H1 (cell line): Measurements from ENCODE around the gene MUSTN1. TPM values are rescaled to one million over a fixed set of nuclear protein-coding genes. Genes with fewer than 3 reads are reported as not detected.

Experiments
- CTCF ChIA-PET: fragments of 300-600 bp; sonication (Branson Sonifier 250); formaldehyde crosslinking; loops from one replicate; lab custom pipeline; 2021; ENCODE audit not compliant: partially characterized antibody; lab: Charles Lee
- POLR2A ChIA-PET: fragments of 300-600 bp; sonication (Branson Sonifier 250); formaldehyde crosslinking; loops from one replicate; lab custom pipeline; 2021; ENCODE audit warnings: inconsistent platforms; ENCODE audit not compliant: partially characterized antibody; lab: Charles Lee
- DNase-seq, 2 experiments: peaks; one replicate each; pipeline versions ENCODE4 v3.0.0 to v3.0.0-alpha.2; 2010 to 2022; ENCODE audit warnings: low spot score in 2 of 2, low read depth in 1 of 2, mixed read lengths in 1 of 2
- FAIRE-seq: peaks from 2 replicates; lab custom pipeline; 2011; peaks lifted over from hg19 to GRCh38; lab: Jason Lieb, UNC
- H2AFZ ChIP-seq: 2 replicates; pipeline ENCODE4 v1.8.1; 2012; ENCODE audit warnings: low read length, inconsistent platforms
- H2AK5ac ChIP-seq: 2 replicates; pipeline ENCODE4 v1.6.1; 2013; ENCODE audit warnings: low read depth, low read length
- H2BK120ac ChIP-seq: replicated peaks from 2 replicates; pipeline ENCODE3; 2013; ENCODE audit warnings: low read depth, low read length, inconsistent platforms
- H2BK12ac ChIP-seq: 2 replicates; pipeline ENCODE4 v1.6.1; 2013; ENCODE audit warnings: low read depth, low read length
- H2BK15ac ChIP-seq: 2 replicates; pipeline ENCODE4 v1.6.1; 2013; ENCODE audit warnings: low read length
- H2BK20ac ChIP-seq: 2 replicates; pipeline ENCODE4 v1.6.1; 2013; ENCODE audit warnings: low read length
- H2BK5ac ChIP-seq: 2 replicates; pipeline ENCODE4 v1.6.1; 2013; ENCODE audit warnings: low read depth, low read length
- H3K14ac ChIP-seq: 2 replicates; pipeline ENCODE4 v1.6.1; 2013; ENCODE audit warnings: inconsistent platforms; ENCODE audit not compliant: insufficient read length
- H3K18ac ChIP-seq: 2 replicates; pipeline ENCODE4 v1.6.1; 2013; ENCODE audit warnings: low read length; ENCODE audit errors: extremely low read depth
- H3K23ac ChIP-seq: 2 replicates; pipeline ENCODE4 v1.6.1; 2013; ENCODE audit warnings: inconsistent platforms; ENCODE audit not compliant: insufficient read length
- H3K23me2 ChIP-seq: 2 replicates; pipeline ENCODE4 v1.6.1; 2013; ENCODE audit warnings: low read depth, low read length
- H3K27ac ChIP-seq: 2 replicates; pipeline ENCODE4 v1.6.1; 2011; ENCODE audit warnings: low read depth, low read length, inconsistent platforms
- H3K27me3 ChIP-seq, 4 experiments: replicated peaks in 1 of 4; 1 replicate in 1 of 4; 2 replicates in 3 of 4; pipeline versions ENCODE4 v1.6.1 to v1.8.1; 2011 to 2013; ENCODE audit warnings: low read length in 3 of 4, mild to moderate bottlenecking in 3 of 4, inconsistent platforms in 2 of 4, mixed read lengths in 2 of 4, moderate library complexity in 1 of 4; ENCODE audit not compliant: control insufficient read depth in 3 of 4, insufficient read depth in 3 of 4; ENCODE audit errors: extremely low read depth in 1 of 4
- H3K36me3 ChIP-seq, 4 experiments: 2 replicates each; pipeline versions ENCODE4 v1.6.1 to v1.8.1; 2011 to 2013; ENCODE audit warnings: mild to moderate bottlenecking in 4 of 4, low read length in 3 of 4, moderate library complexity in 2 of 4, control low read depth in 1 of 4, inconsistent platforms in 1 of 4; ENCODE audit not compliant: insufficient read depth in 4 of 4, control insufficient read depth in 2 of 4
- H3K4ac ChIP-seq: replicated peaks from 2 replicates; pipeline ENCODE3; 2013; ENCODE audit warnings: low read length, low read depth, mixed read lengths, inconsistent platforms; ENCODE audit not compliant: insufficient read length
- H3K4me1 ChIP-seq, 4 experiments: replicated peaks in 1 of 4; 1 replicate in 1 of 4; 2 replicates in 3 of 4; pipeline versions ENCODE4 v1.6.1 to v1.8.1; 2011 to 2013; ENCODE audit warnings: low read length in 3 of 4, inconsistent platforms in 2 of 4, mixed read lengths in 1 of 4; ENCODE audit not compliant: insufficient read depth in 4 of 4, control insufficient read depth in 3 of 4
- H3K4me2 ChIP-seq, 2 experiments: 2 replicates each; pipeline versions ENCODE4 v1.6.1 to v1.8.1; 2011 to 2013; ENCODE audit warnings: low read depth in 2 of 2, low read length in 2 of 2, control low read depth in 1 of 2, inconsistent platforms in 1 of 2, mild to moderate bottlenecking in 1 of 2; ENCODE audit not compliant: insufficient read depth in 1 of 2
- H3K4me3 ChIP-seq, 4 experiments: fragments of 200-600, 300-600 bp in 1 of 4; sonication (generic), shearing (Covaris generic), sonication (Bioruptor Twin) in 1 of 4; 2 replicates each; pipeline versions ENCODE4 v1.5.1 to v1.8.1; 2011 to 2016; ENCODE audit warnings: low read length in 4 of 4, low read depth in 3 of 4, control low read depth in 2 of 4, inconsistent platforms in 2 of 4, mild to moderate bottlenecking in 2 of 4, mixed read lengths in 1 of 4, moderate library complexity in 1 of 4; ENCODE audit not compliant: insufficient read depth in 2 of 4; ENCODE audit errors: extremely low read depth in 1 of 4
- H3K56ac ChIP-seq: replicated peaks from 2 replicates; pipeline ENCODE3; 2013; ENCODE audit warnings: low read depth, mild to moderate bottlenecking, mixed read lengths, low read length, inconsistent platforms; ENCODE audit not compliant: insufficient read length
- H3K79me1 ChIP-seq: 2 replicates; pipeline ENCODE4 v1.6.1; 2013; ENCODE audit warnings: low read depth, low read length, control low read depth
- H3K79me2 ChIP-seq, 2 experiments: 2 replicates each; pipeline versions ENCODE4 v1.6.1 to v1.8.1; 2012 to 2013; ENCODE audit warnings: low read length in 2 of 2, mild to moderate bottlenecking in 2 of 2, inconsistent platforms in 1 of 2; ENCODE audit not compliant: insufficient read depth in 2 of 2, control insufficient read depth in 1 of 2
- H3K9ac ChIP-seq, 4 experiments: replicated peaks in 1 of 4; 1 replicate in 1 of 4; 2 replicates in 3 of 4; pipeline versions ENCODE4 v1.6.1 to v1.8.1; 2011 to 2013; ENCODE audit warnings: low read depth in 3 of 4, low read length in 3 of 4, control low read depth in 2 of 4, mild to moderate bottlenecking in 2 of 4, moderate library complexity in 2 of 4, inconsistent platforms in 1 of 4; ENCODE audit errors: extremely low read depth in 1 of 4
- H3K9me3 ChIP-seq, 2 experiments: 2 replicates each; pipeline versions ENCODE4 v1.6.1 to v1.8.1; 2012 to 2013; ENCODE audit warnings: mild to moderate bottlenecking in 2 of 2, moderate library complexity in 2 of 2, control low read depth in 1 of 2, inconsistent platforms in 1 of 2, low read depth in 1 of 2, low read length in 1 of 2, mixed read lengths in 1 of 2; ENCODE audit not compliant: insufficient read depth in 2 of 2
- H4K20me1 ChIP-seq, 2 experiments: replicated peaks in 1 of 2; 2 replicates each; pipeline versions ENCODE3 to v1.8.1; 2011 to 2013; ENCODE audit warnings: inconsistent platforms in 2 of 2, low read length in 2 of 2, mild to moderate bottlenecking in 1 of 2; ENCODE audit not compliant: insufficient read depth in 2 of 2, control insufficient read depth in 1 of 2
- H4K5ac ChIP-seq: 2 replicates; pipeline ENCODE4 v1.6.1; 2013; ENCODE audit warnings: low read length, low read depth, mixed read lengths, inconsistent platforms; ENCODE audit not compliant: insufficient read length
- H4K8ac ChIP-seq: 2 replicates; pipeline ENCODE4 v1.8.0; 2013; ENCODE audit warnings: mild to moderate bottlenecking, moderate library complexity, low read length, inconsistent platforms; ENCODE audit not compliant: insufficient read depth; ENCODE audit errors: extremely low read depth
- H4K91ac ChIP-seq: replicated peaks from 2 replicates; pipeline ENCODE3; 2013; ENCODE audit warnings: low read length, mixed read lengths, inconsistent platforms; ENCODE audit not compliant: insufficient read length
- EGR1 ChIP-seq: IDR thresholded peaks from 2 replicates; pipeline ENCODE4 v1.6.1; 2011; ENCODE audit warnings: low read depth, low read length, borderline replicate concordance
- GABPA ChIP-seq: IDR thresholded peaks from 2 replicates; pipeline ENCODE4 v1.6.1; 2011; ENCODE audit warnings: mild to moderate bottlenecking, low read length, moderate library complexity, borderline replicate concordance; ENCODE audit not compliant: insufficient read depth
- RAD21 ChIP-seq, 2 experiments: IDR thresholded peaks in 1 of 2; conservative IDR thresholded peaks in 1 of 2; 2 replicates each; pipeline ENCODE4 v1.6.1; 2011; ENCODE audit warnings: low read depth in 2 of 2, low read length in 2 of 2, improper control_type of control experiment in 1 of 2, inconsistent platforms in 1 of 2, mild to moderate bottlenecking in 1 of 2, moderate library complexity in 1 of 2
- RXRA ChIP-seq: IDR thresholded peaks from 2 replicates; pipeline ENCODE4 v1.6.1; 2011; ENCODE audit warnings: low read depth, mild to moderate bottlenecking, low read length, moderate library complexity; ENCODE audit not compliant: insufficient read depth
- SUZ12 ChIP-seq: fragments of 200-600 bp; sonication (generic); IDR thresholded peaks from 2 replicates; pipeline ENCODE4 v1.6.1; 2012; ENCODE audit warnings: mild to moderate bottlenecking, inconsistent platforms, low read length, moderate library complexity, mixed read lengths
- WGBS, 2 experiments: shearing (Covaris generic) in 1 of 2; methylation state at CpG; one replicate each; pipeline versions ENCODE4 v1.1.6 to v1.1.7; 2013 to 2015; ENCODE audit warnings: low lambda C conversion rate in 2 of 2, mixed read lengths in 2 of 2, inconsistent platforms in 1 of 2, low coverage in 1 of 2, missing lambda C conversion rate in 1 of 2; ENCODE audit not compliant: insufficient replicate concordance in 2 of 2, insufficient coverage in 1 of 2, insufficient read length in 1 of 2; ENCODE audit errors: extremely low coverage in 1 of 2, missing lambda C conversion rate in 1 of 2; 5-methylcytosine and 5-hydroxymethylcytosine counted together
- polyA plus RNA-seq, 7 experiments: library from polyadenylated mRNA; depleted of rRNA in 3 of 7; stranded (reverse) in 5 of 7; unstranded in 2 of 7; fragments of >200 nt in 5 of 7; fragments of 200-250 nt in 2 of 7; gene quantifications; 1 replicate in 5 of 7; 2 replicates in 1 of 7; 4 replicates in 1 of 7; pipeline versions ENCODE4 v1.2.1 to v1.2.3, GENCODE V29; 2011 to 2013; ENCODE audit warnings: missing spikeins in 2 of 7, mixed read lengths in 2 of 7
- total RNA-seq: library from RNA; stranded (reverse); fragmentation: NEBNext Ultra II Directional; extraction: Animal tissue kit (Norgen Biotek cat#: 25700); gene quantifications from 2 replicates; pipeline ENCODE4 v1.2.1, GENCODE V29; 2021
- TF ChIP-seq, protein P1 (sequence below), 3 experiments: IDR thresholded peaks; 1 replicate in 2 of 3; 2 replicates in 1 of 3; pipeline versions ENCODE4 v1.5.1 to v1.6.1; 2011; ENCODE audit warnings: low read length in 3 of 3, mild to moderate bottlenecking in 3 of 3, inconsistent platforms in 2 of 3, low read depth in 1 of 3, moderate library complexity in 1 of 3; ENCODE audit not compliant: insufficient read depth in 1 of 3; ENCODE audit errors: control extremely low read depth in 1 of 3

MUSTN1 gene
- total and polyA plus RNA-seq, 2 of the 8 experiments (the other 6 are each of a cell fraction or from before 2014, with no cell fraction given) = 1.1 to 2.4 TPM

DNA sequence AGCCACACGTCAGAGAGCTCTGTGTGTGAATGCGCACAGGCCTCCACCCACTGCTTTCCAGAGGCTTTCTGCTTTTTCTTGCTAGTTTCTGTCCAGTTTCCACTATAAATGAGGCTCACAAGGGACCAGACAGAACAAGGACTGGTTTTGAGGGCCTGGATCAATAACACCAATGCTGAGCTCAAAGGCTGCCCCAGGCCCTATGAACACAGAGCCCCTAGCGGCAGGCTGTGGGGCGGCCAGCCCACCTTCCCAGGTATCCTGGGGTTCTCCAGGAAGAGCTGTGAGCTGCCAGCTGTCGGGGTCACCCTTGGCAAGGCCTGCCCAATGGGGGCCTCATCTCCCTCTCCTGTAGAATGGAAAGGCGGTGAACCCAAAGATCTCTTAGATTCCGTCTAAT lies 42.4 kb downstream of the MUSTN1 start:
- FAIRE-seq (no peak), DNase-seq (peak in 1 of 2 experiments; percentile 69)
- H3K23ac ChIP-seq = no peak overlapping the region
- no peak overlapping the region for H2BK20ac ChIP-seq
- no peak overlapping the region for H3K56ac ChIP-seq
- no peak overlapping the region for H3K4me3 ChIP-seq
- H3K9ac ChIP-seq = no peak overlapping the region
- POLR2A ChIA-PET = interaction anchor here (0.9 to 2.5 kb wide), 3 partner anchors 9 to 21 kb away, joined by 4 to 10 read pairs (median 5); partner anchors contain the start of gene NEK4
- H3K4me1 ChIP-seq = no peaks in the 10 kb centered on the region
- no peak overlapping the region for H4K5ac ChIP-seq
- H3K79me2 ChIP-seq = no peaks in the 10 kb centered on the region
- H3K23me2 ChIP-seq = no peaks in the 10 kb centered on the region
- no peak overlapping the region for H2BK15ac ChIP-seq
- no peak overlapping the region for H4K91ac ChIP-seq
- H3K4ac ChIP-seq = no peak overlapping the region
- H3K27me3 ChIP-seq = no peaks in the 10 kb centered on the region
- no peak overlapping the region for H3K4me2 ChIP-seq
- CTCF ChIA-PET = interaction anchor here (0.6 to 3.8 kb wide), 38 partner anchors 9 to 370 kb away, joined by 3 to 33 read pairs (median 5); partner anchors contain the start of genes ITIH1 and NEK4
- no peak overlapping the region for H3K14ac ChIP-seq
- TF ChIP-seq RAD21 (IDR thresholded peaks at IDR 0.05 in 1 of 2, conservative IDR thresholded peaks at IDR 0.05 in 1 of 2; ENCODE audit: low read depth in 2 of 2, low read length in 2 of 2) = peak; percentile 34 to 54; a peak in 3 of 4 replicates
- no peak for TF ChIP-seq SUZ12
- peak; percentile 54; the same call in 1 of the 2 replicates for TF ChIP-seq GABPA
- TF ChIP-seq, protein P1, sequence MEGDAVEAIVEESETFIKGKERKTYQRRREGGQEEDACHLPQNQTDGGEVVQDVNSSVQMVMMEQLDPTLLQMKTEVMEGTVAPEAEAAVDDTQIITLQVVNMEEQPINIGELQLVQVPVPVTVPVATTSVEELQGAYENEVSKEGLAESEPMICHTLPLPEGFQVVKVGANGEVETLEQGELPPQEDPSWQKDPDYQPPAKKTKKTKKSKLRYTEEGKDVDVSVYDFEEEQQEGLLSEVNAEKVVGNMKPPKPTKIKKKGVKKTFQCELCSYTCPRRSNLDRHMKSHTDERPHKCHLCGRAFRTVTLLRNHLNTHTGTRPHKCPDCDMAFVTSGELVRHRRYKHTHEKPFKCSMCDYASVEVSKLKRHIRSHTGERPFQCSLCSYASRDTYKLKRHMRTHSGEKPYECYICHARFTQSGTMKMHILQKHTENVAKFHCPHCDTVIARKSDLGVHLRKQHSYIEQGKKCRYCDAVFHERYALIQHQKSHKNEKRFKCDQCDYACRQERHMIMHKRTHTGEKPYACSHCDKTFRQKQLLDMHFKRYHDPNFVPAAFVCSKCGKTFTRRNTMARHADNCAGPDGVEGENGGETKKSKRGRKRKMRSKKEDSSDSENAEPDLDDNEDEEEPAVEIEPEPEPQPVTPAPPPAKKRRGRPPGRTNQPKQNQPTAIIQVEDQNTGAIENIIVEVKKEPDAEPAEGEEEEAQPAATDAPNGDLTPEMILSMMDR (IDR thresholded peaks at IDR 0.05; ENCODE audit: control extremely low read depth in 1 of 3, insufficient read depth in 1 of 3, low read depth in 1 of 3, low read length in 3 of 3) = peak in 2 of 3 experiments; percentile 66 to 78; a peak in 3 of 4 replicates
- TF ChIP-seq RXRA = no peak
- TF ChIP-seq EGR1 = no peak
- TF ChIP-seq, all 59 proteins: peak for 3
- Histone ChIP-seq H2AK5ac (no peak overlapping the region), H2BK120ac (no peak overlapping the region), H3K27ac (no peak overlapping the region), H4K20me1 (peaks cover 0 to under 1% of the 10 kb centered on the region in 2 experiments), H3K36me3 (no peaks in the 10 kb centered on the region), H4K8ac (no peak overlapping the region), H2BK12ac (0 out of 2 replicates have a peak overlapping the region, but pooled peaks have one; percentile 39), H3K9me3 (no peaks in the 10 kb centered on the region), H2BK5ac (no peak overlapping the region), H3K18ac (no peak overlapping the region), H3K79me1 (no peaks in the 10 kb centered on the region), H2AFZ (peak overlapping the region; percentile 73)
- 68% methylated on average over 7 of the region's 7 CpGs; no CpG with 5 or more reads in 1 of the 2 experiments for WGBS, 2 experiments
